ENCODE data around the gene CDH18.

The CDH18 gene

DNA sequence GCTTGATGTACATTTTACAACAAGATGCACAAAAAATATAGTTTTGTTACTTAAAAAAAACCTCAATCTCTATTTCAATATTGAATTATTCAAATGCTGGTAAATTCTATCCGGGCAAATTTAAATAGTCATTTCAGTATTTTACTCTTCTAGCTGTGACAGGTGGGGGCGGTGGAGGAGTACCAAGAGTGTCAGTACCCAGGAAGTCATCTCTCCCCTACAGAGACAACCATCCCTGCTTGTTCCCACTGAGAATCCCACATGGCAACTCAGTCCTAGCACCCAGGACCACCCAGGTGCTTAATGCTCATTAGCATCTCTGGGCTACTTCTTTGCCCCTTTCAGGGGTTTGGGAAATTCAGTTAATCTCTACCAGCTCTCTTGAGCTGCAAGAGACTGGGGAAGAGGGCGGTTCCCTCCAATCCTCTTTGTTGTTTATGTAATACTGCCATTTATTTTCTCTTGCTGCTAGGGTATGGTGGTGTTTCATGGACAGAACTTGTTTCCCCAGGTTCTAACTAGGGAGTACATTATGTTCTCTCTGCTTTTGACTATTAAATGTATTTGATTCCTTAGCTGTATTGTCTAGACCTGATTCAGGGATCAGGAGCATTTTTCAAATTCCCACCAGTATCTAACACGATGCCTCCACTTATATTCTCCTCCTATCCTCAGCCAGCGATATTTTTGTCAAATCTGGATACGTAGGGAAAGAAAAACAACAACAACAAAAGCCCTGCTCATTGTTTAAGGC lies 122.5 kb downstream of the CDH18 start:
- Histone ChIP-seq H3K4me3 (ENCODE audit: low read depth in 1 of 2, low read length in 2 of 2) (no peak overlapping the region), H3K9me3 (ENCODE audit: insufficient read depth, low read length, severe bottlenecking) (no peaks in the 10 kb centered on the region), H3K27me3 (ENCODE audit: insufficient read depth, low read length, poor library complexity) (no peaks in the 10 kb centered on the region), H3K4me2 (ENCODE audit: insufficient read depth, low read length) (no peak overlapping the region), H2AFZ (ENCODE audit: low read depth, low read length) (no peak overlapping the region), H4K20me1 (ENCODE audit: insufficient read depth, low read length) (no peaks in the 10 kb centered on the region), H3K27ac (ENCODE audit: low read length) (no peak overlapping the region), H3K79me2 (ENCODE audit: insufficient read depth, low read length) (no peaks in the 10 kb centered on the region), H3K9ac (ENCODE audit: low read depth, low read length) (no peak overlapping the region), H3K36me3 (ENCODE audit: insufficient read depth, low read length) (no peaks in the 10 kb centered on the region), H3K4me1 (ENCODE audit: insufficient read depth, low read length) (no peaks in the 10 kb centered on the region)
- ATAC-seq (ENCODE audit: insufficient read depth, low read depth): no peak
- TF ChIP-seq EZH2 (IDR thresholded peaks at IDR 0.05; ENCODE audit: borderline replicate concordance, low read depth, low read length, severe bottlenecking): no peak
- TF ChIP-seq, protein P1, sequence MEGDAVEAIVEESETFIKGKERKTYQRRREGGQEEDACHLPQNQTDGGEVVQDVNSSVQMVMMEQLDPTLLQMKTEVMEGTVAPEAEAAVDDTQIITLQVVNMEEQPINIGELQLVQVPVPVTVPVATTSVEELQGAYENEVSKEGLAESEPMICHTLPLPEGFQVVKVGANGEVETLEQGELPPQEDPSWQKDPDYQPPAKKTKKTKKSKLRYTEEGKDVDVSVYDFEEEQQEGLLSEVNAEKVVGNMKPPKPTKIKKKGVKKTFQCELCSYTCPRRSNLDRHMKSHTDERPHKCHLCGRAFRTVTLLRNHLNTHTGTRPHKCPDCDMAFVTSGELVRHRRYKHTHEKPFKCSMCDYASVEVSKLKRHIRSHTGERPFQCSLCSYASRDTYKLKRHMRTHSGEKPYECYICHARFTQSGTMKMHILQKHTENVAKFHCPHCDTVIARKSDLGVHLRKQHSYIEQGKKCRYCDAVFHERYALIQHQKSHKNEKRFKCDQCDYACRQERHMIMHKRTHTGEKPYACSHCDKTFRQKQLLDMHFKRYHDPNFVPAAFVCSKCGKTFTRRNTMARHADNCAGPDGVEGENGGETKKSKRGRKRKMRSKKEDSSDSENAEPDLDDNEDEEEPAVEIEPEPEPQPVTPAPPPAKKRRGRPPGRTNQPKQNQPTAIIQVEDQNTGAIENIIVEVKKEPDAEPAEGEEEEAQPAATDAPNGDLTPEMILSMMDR (IDR thresholded peaks at IDR 0.05; ENCODE audit: borderline replicate concordance, extremely low read depth, low read length, poor library complexity, severe bottlenecking): no peak
- no peak for DNase-seq

DNA sequence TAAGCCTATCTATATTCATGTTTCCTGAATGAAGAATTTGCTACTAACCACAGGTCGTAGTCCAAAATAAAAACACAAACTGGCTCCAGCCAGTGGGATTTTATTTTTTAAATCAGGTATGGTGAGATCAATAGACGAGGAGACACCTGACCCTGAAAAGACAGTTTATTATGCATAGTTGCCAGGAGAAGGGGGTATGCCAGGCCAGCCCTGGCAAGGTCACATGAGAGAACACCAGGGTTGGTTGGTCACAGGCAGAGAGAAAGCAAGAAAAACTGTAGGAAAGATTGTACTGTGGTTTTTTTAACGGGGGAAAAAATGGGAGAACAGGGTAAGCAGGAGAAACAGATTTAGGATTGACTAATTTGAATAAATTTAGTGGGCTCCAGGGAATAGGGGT lies 125.3 kb downstream of the CDH18 start:
- TF ChIP-seq, protein P1 (IDR thresholded peaks at IDR 0.05; ENCODE audit: borderline replicate concordance, extremely low read depth, low read length, poor library complexity, severe bottlenecking): no peak
- no peak for TF ChIP-seq EZH2 (IDR thresholded peaks at IDR 0.05; ENCODE audit: borderline replicate concordance, low read depth, low read length, severe bottlenecking)
- Histone ChIP-seq H2AFZ (ENCODE audit: low read depth, low read length) (no peak overlapping the region), H3K79me2 (ENCODE audit: insufficient read depth, low read length) (no peaks in the 10 kb centered on the region), H3K27ac (ENCODE audit: low read length) (no peak overlapping the region), H3K9me3 (ENCODE audit: insufficient read depth, low read length, severe bottlenecking) (no peaks in the 10 kb centered on the region), H3K4me1 (ENCODE audit: insufficient read depth, low read length) (no peaks in the 10 kb centered on the region), H3K9ac (ENCODE audit: low read depth, low read length) (no peak overlapping the region), H3K27me3 (ENCODE audit: insufficient read depth, low read length, poor library complexity) (no peaks in the 10 kb centered on the region), H3K4me3 (ENCODE audit: low read depth in 1 of 2, low read length in 2 of 2) (no peak overlapping the region), H4K20me1 (ENCODE audit: insufficient read depth, low read length) (no peaks in the 10 kb centered on the region), H3K36me3 (ENCODE audit: insufficient read depth, low read length) (no peaks in the 10 kb centered on the region), H3K4me2 (ENCODE audit: insufficient read depth, low read length) (no peak overlapping the region)
- ATAC-seq (ENCODE audit: insufficient read depth, low read depth) (no peak), DNase-seq (no peak)

DNA sequence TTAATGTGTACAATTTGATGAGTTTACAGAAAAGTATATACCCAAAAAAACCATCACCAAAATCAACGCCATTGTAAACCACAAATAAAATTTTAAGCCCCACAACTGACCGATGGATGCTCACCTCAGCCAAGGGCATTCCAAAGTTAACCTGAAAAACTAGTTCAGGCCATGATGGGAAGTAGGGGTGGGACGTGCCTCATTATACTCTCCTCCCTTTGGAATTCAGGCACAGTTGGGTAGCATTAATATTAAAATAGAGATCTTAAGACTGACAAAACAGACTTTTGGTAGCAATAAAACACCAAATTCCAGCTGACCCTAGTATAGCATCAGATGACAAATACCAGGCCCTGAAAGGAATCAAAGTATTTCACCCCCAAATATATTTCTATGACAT lies 129.0 kb downstream of the CDH18 start:
- Histone ChIP-seq H3K4me2 (ENCODE audit: insufficient read depth, low read length) (no peak overlapping the region), H3K27me3 (ENCODE audit: insufficient read depth, low read length, poor library complexity) (no peaks in the 10 kb centered on the region), H3K4me1 (ENCODE audit: insufficient read depth, low read length) (no peaks in the 10 kb centered on the region), H3K79me2 (ENCODE audit: insufficient read depth, low read length) (no peaks in the 10 kb centered on the region), H3K36me3 (ENCODE audit: insufficient read depth, low read length) (no peaks in the 10 kb centered on the region), H3K27ac (ENCODE audit: low read length) (no peak overlapping the region), H4K20me1 (ENCODE audit: insufficient read depth, low read length) (no peaks in the 10 kb centered on the region), H2AFZ (ENCODE audit: low read depth, low read length) (no peak overlapping the region), H3K9me3 (ENCODE audit: insufficient read depth, low read length, severe bottlenecking) (no peaks in the 10 kb centered on the region), H3K9ac (ENCODE audit: low read depth, low read length) (no peak overlapping the region), H3K4me3 (ENCODE audit: low read depth in 1 of 2, low read length in 2 of 2) (no peak overlapping the region)
- DNase-seq: no peak
- no peak for ATAC-seq (ENCODE audit: insufficient read depth, low read depth)
- no peak for TF ChIP-seq EZH2 (IDR thresholded peaks at IDR 0.05; ENCODE audit: borderline replicate concordance, low read depth, low read length, severe bottlenecking)

DNA sequence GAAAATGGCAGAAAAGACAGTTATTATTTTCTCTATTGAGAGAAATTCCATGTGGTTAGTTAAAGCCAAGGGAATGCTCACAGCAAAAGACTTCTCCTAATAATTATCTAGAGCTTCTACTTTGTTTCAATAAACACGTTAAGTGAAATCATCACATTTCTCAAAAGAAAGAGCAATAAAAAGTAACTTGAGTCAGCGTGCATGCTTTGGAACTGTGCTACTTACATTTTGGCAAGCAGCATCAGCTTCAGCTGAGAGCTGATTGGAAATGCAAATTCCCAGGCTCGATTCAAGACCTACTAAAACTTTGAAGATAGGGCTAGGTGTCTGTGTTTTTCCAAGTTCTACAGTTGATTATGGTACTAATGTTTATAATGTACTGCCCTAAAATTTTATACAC lies 132.1 kb downstream of the CDH18 start:
- TF ChIP-seq, protein P1 (IDR thresholded peaks at IDR 0.05; ENCODE audit: borderline replicate concordance, extremely low read depth, low read length, poor library complexity, severe bottlenecking): no peak
- TF ChIP-seq EZH2 (IDR thresholded peaks at IDR 0.05; ENCODE audit: borderline replicate concordance, low read depth, low read length, severe bottlenecking): no peak
- H3K4me2 ChIP-seq (ENCODE audit: insufficient read depth, low read length): no peak overlapping the region
- no peak overlapping the region for H3K27ac ChIP-seq (ENCODE audit: low read length)
- H3K4me3 ChIP-seq (ENCODE audit: low read depth in 1 of 2, low read length in 2 of 2): no peak overlapping the region
- no peaks in the 10 kb centered on the region for H3K36me3 ChIP-seq (ENCODE audit: insufficient read depth, low read length)
- no peaks in the 10 kb centered on the region for H3K27me3 ChIP-seq (ENCODE audit: insufficient read depth, low read length, poor library complexity)
- H3K4me1 ChIP-seq (ENCODE audit: insufficient read depth, low read length): no peaks in the 10 kb centered on the region
- H3K9ac ChIP-seq (ENCODE audit: low read depth, low read length): no peak overlapping the region
- H3K79me2 ChIP-seq (ENCODE audit: insufficient read depth, low read length): no peaks in the 10 kb centered on the region
- no peak for ATAC-seq (ENCODE audit: insufficient read depth, low read depth)
- DNase-seq: no peak
- no peaks in the 10 kb centered on the region for H4K20me1 ChIP-seq (ENCODE audit: insufficient read depth, low read length)
- H2AFZ ChIP-seq (ENCODE audit: low read depth, low read length): no peak overlapping the region
- no peaks in the 10 kb centered on the region for H3K9me3 ChIP-seq (ENCODE audit: insufficient read depth, low read length, severe bottlenecking)

Data from DND-41 (cell line).